NCI-H1092 (cell line): ENCODE results near the gene MAST4.
A peak's percentile ranks its signal among the peaks of the same experiment; 100 is the strongest.
"Not testable (repeated sequence)": the region's sequence is repeated elsewhere in the genome, so short reads cannot be mapped to it uniquely, and the experiment has no call there.

Experiments
- DNase-seq: peaks from one replicate; lab custom pipeline; 2025; lab: John Stamatoyannopoulos, UW

The MAST4 gene

DNA sequence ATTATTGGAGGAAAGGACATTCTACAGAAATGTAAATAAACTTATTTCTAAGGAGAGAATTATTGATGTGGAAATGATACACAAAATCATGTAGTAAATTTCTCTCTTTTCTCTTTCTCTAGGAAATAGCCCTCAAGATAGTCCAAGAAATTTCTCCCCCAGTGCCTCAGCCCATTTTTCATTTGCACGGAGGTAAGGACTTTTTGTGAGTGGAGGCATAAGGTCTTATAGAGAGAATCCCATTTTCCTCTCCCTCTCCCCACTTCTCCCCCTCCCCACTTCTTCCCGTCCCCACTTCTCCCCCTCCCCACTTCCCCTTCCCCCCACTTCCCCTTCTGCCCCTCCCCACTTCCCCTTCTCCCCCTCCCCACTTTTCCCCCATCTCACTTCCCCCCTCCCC is 493.8 kb downstream of the MAST4 start:
- DNase-seq, result no peak

DNA sequence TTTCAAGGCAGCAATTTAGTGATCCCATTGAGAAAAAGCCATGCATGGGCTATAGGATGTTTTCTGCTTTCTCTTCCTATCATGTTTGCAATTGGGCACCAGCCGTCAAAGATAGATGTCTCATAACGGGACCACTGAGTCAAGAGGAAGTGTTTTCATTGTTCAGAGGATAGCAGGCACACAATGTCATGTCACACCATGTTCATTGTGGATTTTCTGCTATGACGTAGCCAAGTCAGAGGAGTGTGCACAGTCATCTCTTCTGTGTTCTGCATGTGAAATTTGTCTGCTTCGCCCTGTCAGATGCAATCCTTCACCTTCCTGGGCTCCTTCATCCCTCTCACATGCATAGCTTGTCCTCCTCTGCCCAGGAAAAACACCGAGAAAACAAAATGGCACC is 494.4 kb downstream of the MAST4 start:
- DNase-seq, result no peak

DNA sequence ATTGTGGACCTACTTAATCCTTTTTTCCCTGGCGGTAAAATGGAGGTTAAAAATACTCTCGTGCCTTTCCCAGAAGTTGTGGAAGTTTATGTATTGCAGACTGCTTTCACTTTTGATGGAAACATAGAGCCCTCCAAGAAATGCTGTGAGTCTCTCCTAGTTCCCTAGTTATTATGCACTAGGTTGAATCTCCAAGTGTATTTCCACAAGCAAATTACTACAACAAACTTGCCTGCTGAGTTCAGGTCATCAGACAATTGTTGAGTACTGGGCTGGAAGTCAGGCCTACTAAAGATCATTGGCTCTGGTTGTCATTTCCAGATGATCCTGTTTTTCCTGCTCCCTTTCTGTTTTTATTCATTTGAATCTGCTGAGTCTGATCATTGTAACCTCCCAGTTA is 496.3 kb downstream of the MAST4 start:
- DNase-seq, result no peak

DNA sequence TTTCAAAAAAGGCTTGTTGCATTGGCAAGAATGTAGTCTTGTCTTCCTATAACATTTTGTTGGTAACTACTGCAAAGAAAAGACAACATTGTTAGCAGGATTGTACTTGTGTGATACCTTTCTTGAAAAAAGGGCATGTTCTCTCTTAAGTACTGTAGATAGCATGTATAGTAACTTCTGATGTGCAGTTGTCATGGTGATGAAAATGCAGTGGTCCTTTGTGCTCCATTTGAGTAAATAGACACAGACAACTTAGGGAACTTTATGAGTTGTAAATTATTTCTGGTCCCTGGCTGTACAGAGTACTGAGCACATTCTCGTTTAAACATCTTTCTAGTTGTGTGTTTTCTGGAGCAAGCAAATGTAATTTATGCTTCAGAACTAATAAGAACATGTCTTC is 497.1 kb downstream of the MAST4 start:
- no peak for DNase-seq

- DNase-seq, result no peak
These were observed 498.5 kb downstream of the MAST4 start for GRCh38 chr5:67094476-67095300.

DNA sequence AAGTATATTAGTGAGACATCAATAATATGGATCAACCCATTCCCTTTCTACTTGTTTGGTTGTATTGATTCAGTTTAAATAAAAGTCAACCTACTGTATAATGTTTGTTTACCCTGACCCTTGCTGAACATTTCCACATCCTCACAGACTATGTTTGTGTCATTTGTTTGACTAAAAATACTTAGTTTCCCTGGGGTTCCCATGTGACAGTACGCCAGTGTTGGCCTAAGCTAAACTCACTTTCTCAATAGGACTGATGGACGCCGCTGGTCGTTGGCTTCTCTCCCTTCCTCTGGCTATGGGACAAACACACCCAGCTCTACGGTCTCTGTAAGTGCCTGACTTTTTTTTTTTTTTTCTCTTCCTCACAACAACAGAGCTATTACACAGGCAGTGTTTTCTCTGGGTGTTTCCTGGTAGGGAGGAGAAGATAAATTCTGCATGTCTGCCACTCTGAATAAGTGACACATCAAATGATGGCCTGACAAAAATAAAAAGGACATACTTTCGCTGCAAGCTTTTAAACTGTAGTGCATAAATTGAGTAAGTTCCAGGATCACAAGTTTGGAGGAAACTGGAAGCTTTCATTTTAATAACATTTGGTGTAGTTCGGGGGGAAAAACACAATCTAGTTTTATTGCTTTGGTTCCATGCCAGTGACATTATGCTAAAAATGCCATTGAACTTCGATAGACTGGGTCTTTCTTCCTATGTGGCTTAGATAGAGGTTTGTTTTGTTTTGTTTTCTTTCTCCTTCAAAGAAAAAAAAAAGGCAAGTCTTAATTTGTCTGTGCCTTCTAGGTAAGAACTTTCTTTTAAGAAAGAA is 499.4 kb downstream of the MAST4 start:
- DNase-seq, result no peak

DNA sequence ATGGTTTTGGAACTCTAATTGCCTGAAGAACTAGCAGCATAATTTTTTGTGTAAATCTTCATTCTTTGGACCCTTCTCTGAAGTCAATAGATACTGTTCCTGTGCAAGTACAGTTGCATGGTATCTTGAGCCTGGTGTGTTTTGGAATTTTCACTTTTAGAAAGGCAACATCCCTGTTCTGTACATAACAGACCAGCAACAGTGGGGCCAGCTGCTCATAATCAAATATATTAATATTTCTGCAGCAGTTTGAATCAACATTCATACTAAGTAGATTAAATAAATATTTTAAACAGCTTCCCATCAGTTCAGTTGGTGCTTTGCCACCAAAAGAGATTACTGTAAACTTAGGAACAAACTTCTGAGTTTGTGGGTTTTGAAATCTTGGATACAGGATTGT is 502.5 kb downstream of the MAST4 start:
- DNase-seq, result no peak

GRCh38 chr5:67100301-67100700 is 504.1 kb downstream of the MAST4 start:
- DNase-seq, result no peak

DNA sequence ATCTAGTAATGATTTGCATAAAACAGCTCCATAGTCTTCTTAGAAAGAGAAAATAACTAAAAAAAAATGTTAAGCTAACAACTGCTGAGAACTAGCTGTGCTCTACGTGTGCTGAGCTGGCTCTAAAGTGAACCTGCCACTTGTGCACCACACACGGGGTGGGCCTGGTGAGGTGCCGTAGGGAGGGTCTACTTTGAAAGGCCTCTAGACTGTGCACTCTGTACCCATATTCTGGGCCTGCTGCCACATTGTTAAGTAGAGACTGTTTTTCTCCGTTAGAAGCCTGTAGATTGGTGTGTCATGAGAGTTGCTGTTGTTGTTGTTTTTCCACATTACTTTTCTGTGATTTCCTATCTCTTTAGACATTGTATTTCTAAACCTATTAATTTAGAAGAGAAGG is 506.5 kb downstream of the MAST4 start:
- DNase-seq, result no peak

DNA sequence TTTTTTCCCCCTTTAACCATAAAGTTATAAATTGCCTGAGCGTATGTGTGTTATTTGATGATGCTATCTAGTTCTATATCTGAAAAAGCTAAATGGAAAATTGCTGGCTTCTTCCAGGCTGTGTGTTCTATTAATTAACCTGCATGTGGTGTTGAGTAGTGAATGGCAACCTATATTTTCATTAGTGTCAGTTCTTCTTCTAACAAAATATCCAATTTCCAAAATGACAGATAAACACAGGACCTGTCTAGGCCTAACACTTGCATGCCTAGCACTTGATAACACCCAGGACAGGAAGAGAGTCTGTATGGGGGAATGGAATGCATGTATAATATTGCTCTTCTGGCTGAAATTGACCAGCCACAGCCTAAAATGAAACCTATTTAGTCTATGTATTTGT is 508.7 kb downstream of the MAST4 start:
- DNase-seq, result no peak

GRCh38 chr5:67105270-67105669 is 509.1 kb downstream of the MAST4 start:
- DNase-seq, result no peak

DNA sequence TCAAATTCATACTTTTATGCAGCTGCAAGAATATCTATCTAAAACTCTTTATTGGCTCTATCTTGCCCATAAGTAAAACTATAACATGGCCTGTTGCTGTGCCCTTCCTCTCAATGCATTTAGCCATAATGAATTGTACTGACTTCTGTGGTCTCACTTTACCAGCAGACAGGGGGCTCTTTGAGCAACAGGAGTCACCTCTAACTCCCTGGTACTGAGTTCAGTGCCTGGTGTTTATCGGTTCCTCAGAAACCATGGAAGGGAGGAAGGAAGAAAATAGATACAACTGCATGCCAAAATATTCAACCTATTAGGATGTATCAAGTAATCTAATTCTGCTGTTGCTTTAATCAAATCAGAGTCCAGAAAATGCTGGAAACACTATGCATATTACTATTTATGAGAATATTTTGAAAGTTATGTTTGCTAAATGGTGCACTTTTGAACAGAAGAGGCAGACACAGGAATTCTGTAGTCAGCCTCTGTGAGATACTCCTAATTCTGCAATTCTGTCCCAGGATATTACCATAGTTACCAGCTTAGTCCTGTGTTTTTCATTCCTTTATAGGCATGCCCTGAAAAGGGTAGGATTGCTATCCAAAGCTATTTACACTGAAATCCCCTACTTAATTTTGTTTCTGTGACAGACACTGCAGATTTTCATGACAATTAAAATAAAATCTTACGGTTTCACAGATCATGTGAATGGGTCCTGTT is 510.6 kb downstream of the MAST4 start:
- no peak for DNase-seq

GRCh38 chr5:67111779-67112178 is 515.6 kb downstream of the MAST4 start:
- DNase-seq, result no peak

DNA sequence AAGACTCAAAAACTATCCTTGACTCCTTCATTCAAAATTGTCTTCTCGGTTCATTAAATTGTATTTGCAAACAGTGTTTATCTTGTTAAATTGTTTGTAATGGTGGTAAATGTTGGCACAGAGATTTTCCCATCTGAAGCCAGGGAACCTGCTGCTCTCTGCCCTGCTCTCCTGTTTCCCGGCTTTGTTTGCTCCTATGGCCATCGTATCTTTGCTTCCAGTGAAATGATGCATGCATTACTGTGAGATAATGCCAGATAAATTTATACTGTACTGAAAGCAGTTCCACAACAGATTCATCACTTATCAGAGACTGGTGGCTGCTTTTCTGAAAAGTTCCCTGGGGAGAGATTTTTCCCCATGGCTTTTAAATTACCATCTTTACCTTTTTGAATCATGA is 519.1 kb downstream of the MAST4 start:
- peak; percentile 13 for DNase-seq

DNA sequence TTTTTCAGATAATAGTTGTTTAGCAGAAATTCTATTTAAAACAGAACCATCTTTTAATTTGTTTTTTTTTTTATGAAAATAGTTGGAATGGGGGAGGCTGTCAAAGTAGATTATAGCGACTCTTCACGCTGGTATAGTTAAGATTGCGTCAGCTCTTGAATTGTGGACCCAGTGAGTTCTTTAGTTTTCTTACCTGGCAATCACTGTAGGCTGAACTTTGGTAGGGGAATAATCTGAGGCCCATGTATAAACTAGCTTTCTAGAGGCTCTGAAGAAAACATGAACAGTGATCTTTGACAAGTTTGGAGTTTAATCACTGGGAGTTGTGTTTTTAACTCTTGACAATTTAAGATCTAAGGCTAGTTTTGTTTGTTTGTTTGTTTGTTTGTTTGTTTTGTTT is 519.6 kb downstream of the MAST4 start:
- no peak for DNase-seq

DNA sequence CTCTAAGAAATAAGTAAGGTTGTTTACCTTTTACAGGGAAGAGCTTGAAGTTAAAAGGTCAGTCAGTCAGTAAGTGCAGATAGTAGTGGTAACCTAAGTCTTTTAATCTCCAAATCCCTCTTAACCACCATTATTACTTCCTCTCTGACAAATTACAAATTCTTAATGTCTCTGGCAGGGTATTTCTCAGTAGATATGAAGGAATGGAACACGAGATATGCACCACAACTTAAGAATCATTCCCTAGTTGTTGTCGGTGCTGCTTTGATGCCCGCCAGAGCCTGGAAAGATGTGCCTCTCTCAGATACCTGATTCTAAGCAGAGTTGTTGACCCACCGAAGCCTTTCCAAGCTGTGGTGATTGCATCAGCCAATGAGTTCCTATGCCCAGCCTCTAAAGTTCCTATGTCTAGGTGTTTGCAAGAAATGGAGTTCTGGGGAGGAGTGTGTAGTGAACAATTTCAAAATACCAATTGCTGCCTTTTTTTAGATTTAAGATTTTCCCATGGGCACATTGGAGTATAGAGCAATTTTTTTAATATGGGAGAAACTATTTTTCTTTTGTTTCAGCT is 521.9 kb downstream of the MAST4 start:
- DNase-seq, result no peak

GRCh38 chr5:67119010-67119409 is 522.8 kb downstream of the MAST4 start:
- DNase-seq, result no peak

GRCh38 chr5:67120032-67120431 is 523.8 kb downstream of the MAST4 start:
- no peak for DNase-seq

DNA sequence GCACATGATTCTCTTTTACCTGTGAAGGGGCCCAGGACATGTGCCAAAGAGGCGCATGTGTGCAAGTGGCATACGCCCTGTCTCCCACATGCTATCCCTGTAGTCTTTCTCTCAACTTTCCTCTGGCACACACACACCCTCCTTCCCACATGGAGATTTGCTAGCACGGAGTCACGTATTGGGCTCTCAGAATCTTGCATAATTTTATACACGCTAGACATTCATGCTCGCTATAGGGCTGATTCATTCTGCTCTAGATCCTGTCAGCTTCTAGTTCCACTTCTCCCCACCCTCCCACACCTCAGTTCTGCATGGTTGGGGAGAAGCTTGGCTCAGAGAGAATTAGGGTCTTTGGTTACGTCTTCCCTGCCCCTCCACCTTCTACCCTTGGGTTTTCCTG is 527.6 kb downstream of the MAST4 start:
- DNase-seq, result no peak

GRCh38 chr5:67124556-67124955 is 528.4 kb downstream of the MAST4 start:
- no peak for DNase-seq

DNA sequence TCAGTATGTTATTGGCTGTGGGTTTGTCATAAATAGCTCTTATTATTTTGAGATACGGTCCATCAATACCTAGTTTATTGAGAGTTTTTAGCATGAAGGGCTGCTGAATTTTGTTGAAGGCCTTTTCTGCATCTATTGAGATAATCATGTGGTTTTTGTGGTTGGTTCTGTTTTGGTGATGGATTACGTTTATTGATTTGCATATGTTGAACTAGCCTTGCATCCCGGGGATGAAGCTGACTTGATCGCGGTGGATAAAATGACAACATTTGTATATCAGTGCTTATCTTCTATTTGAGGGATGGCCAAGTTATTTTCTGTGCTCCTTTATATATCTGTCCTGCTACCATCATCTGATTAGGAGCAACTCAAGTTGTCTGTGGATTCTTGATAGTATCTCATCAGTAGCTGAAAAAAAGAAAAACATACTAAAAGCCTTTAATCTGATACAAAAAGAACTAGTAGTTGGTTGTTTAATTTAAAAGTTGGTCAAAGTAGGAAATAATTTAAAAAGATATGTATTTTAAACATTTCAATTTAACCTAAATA is 531.2 kb downstream of the MAST4 start:
- not testable (repeated sequence) for DNase-seq

DNA sequence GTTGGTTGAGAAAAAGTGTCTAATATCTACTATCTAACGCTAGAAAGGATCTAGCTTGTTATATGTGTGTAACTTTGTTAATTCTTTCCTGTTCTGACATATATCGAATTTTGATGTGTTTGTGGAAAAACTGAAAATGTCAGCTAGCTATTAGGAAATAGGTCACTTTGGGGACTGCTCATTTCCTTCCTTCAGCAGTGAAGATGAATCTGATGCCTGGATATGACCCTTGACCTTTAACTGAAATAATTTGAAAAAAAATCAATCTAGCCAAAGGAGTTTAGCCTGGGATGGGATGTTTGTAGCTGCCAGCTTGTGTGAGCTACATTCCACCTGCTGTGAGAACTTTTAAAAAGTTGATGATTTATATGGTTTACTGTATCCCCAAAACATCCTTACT is 533.6 kb downstream of the MAST4 start:
- no peak for DNase-seq
